ENCODE results near the gene DCC. TPM values are rescaled to one million over a fixed set of nuclear protein-coding genes. Genes with fewer than 3 reads are reported as not detected.

Gene DCC
- total RNA-seq, 2 experiments from 2014 or later: not detected

- Mint-ChIP-seq H3K36me3 (no peaks in the 10 kb centered on the region), H3K27ac (no peak overlapping the region), H3K9me3 (ENCODE audit: low read depth) (peaks cover 3% of the 10 kb centered on the region), H3K27me3 (no peaks in the 10 kb centered on the region), H3K4me3 (no peak overlapping the region), H3K4me1 (no peaks in the 10 kb centered on the region)
- no peak for ATAC-seq
- CTCF ChIA-PET: no interaction called here
- no peak for DNase-seq
These were observed 242.1 kb downstream of the DCC start for GRCh38 chr18:52582061-52582460.

DNA sequence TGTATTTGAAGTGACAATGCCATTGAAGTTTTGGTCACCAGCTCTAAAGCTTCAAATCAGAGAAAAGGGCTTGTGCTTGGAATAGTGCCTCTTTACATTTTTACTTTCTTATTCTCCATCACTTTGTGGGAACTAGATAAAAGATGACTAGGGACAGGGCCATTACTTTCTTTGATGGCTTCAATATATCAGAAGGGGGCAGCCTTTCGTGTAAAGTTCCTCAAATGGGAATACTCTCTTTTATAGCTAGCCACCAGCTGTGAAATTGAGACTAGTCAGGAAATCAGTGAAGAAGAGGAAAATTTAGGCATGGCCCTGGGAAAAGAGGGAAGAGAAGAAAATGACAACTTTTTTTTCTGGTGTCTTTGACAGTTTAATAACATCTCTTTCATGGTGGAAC, 242.5 kb downstream of the DCC start:
- no peaks in the 10 kb centered on the region for H3K27me3 Mint-ChIP-seq
- no peaks in the 10 kb centered on the region for H3K36me3 Mint-ChIP-seq
- ATAC-seq (no peak), DNase-seq (no peak)
- no peak overlapping the region for H3K27ac Mint-ChIP-seq
- H3K4me3 Mint-ChIP-seq: no peak overlapping the region
- no peaks in the 10 kb centered on the region for H3K4me1 Mint-ChIP-seq
- peaks cover 3% of the 10 kb centered on the region for H3K9me3 Mint-ChIP-seq (ENCODE audit: low read depth)
- CTCF ChIA-PET: no interaction called here

DNA sequence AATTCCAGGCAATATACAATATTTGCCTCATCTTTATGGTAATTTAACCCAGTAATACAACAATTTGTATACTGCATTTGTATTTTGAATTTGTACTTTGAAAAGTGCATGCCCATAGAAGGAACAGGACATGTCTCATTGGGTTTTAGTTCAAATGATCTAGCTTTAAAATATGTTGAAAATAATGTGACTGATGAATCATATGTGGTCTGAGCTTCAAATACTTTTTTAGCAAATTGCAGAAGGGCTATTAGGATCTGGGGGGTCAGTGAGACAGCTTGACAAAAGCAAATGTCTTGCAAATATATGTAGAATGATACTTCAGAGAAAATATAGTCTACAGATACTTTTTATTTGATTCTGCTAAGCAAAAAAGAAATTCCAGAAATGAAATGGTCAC, 248.9 kb downstream of the DCC start:
- H3K27me3 Mint-ChIP-seq: no peaks in the 10 kb centered on the region
- no peak for ATAC-seq

DNA sequence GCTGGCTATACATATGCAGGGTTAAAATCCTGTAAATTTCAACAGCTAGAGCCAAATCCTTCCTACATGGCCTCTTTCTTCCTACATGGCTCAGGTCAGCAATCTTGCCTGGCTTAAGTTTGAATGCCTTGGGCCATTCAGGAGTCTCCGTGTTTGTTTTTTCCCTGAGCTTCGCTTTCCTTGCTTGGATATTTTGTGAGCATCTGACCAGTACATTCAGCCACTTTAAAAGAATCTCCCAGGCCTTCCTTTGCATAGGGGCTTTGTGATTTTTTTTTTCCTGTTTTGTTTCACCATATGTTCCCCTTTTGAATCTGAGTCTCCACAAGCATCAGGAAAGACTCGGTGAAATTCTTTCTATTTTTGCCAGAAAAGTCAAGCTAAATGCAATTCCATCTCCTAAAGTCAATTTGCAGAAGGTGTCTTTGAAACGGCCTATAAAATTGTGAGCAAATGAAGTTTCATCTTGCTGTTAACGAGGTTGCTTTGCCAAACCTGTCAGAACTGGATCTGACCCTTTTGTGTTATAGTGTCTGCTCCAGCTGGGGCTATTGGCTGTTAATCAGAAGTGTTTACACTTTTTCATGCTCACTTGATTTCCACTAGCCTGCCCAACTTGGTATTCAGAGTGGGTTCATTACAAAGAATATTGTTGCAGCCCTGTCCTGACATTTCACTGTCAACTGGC, 256.9 kb downstream of the DCC start:
- no peaks in the 10 kb centered on the region for H3K36me3 Mint-ChIP-seq
- H3K4me3 Mint-ChIP-seq: no peak overlapping the region
- CTCF ChIA-PET: interaction anchor here (1.2 kb wide), 1 partner anchor 144 kb away, joined by 3 read pairs; no protein-coding TSS in a partner anchor

More for the DNA sequence above, 248.9 kb downstream of the DCC start:
- H3K4me3 Mint-ChIP-seq: no peak overlapping the region
- no peak for DNase-seq
- CTCF ChIA-PET: no interaction called here
- H3K4me1 Mint-ChIP-seq: no peaks in the 10 kb centered on the region
- H3K27ac Mint-ChIP-seq: no peak overlapping the region
- H3K9me3 Mint-ChIP-seq (ENCODE audit: low read depth): peaks cover 5% of the 10 kb centered on the region
- H3K36me3 Mint-ChIP-seq: no peaks in the 10 kb centered on the region

GRCh38 chr18:52598921-52599320, 258.9 kb downstream of the DCC start:
- Mint-ChIP-seq H3K4me3 (no peak overlapping the region), H3K36me3 (no peaks in the 10 kb centered on the region), H3K27me3 (no peaks in the 10 kb centered on the region), H3K27ac (no peak overlapping the region), H3K9me3 (ENCODE audit: low read depth) (peaks cover 5% of the 10 kb centered on the region), H3K4me1 (no peaks in the 10 kb centered on the region)
- CTCF ChIA-PET: no interaction called here
- ATAC-seq (no peak), DNase-seq (no peak)

More for the DNA sequence above, 256.9 kb downstream of the DCC start:
- DNase-seq (no peak), ATAC-seq (no peak)
- H3K27me3 Mint-ChIP-seq: no peaks in the 10 kb centered on the region
- H3K4me1 Mint-ChIP-seq: no peaks in the 10 kb centered on the region
- no peak overlapping the region for H3K27ac Mint-ChIP-seq
- peaks cover 8% of the 10 kb centered on the region for H3K9me3 Mint-ChIP-seq (ENCODE audit: low read depth)

DNA sequence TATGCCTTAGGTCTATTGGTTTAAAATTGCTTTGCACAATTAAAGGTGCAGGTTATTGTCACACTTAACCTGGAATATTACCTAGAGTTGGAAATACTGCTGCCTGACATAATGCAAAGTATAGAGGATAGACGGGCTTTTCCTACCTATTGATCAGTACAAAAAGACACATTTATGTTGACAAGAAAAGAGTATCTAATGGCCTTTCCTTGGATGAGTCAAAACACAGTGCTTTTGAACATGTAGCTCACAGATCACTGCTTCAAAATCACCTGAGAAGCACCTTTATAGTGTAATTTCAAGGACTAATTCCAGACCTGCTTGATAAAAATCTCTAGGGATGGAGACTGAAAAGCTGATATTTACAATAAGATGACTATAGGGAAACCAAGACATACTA, 262.8 kb downstream of the DCC start:
- CTCF ChIA-PET: no interaction called here
- H3K9me3 Mint-ChIP-seq (ENCODE audit: low read depth): peaks cover 3% of the 10 kb centered on the region
- no peaks in the 10 kb centered on the region for H3K4me1 Mint-ChIP-seq
- no peak overlapping the region for H3K27ac Mint-ChIP-seq
- no peak overlapping the region for H3K4me3 Mint-ChIP-seq
- no peaks in the 10 kb centered on the region for H3K27me3 Mint-ChIP-seq
- H3K36me3 Mint-ChIP-seq: no peaks in the 10 kb centered on the region
- no peak for ATAC-seq
- no peak for DNase-seq

DNA sequence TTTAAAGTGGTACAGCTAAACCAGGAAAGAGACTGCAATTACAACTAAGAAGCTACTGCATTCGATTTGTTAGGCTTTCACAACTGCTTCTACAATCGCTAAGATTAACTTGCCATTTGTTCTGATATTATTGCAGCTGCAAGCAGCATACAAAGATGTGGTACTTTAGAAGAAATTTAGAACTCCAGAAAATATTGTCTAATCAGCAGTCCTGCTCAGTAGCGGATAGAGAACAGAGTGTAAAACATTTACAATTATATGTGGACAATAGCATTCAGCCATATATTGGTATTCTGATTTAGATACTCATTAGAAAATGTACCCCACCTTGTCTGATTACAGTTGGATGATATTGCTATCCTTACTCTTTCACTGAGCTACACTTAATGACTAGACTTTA, 265.3 kb downstream of the DCC start:
- no peaks in the 10 kb centered on the region for H3K4me1 Mint-ChIP-seq
- CTCF ChIA-PET: no interaction called here
- H3K4me3 Mint-ChIP-seq: no peak overlapping the region
- peaks cover 3% of the 10 kb centered on the region for H3K9me3 Mint-ChIP-seq (ENCODE audit: low read depth)
- DNase-seq: no peak
- H3K27ac Mint-ChIP-seq: no peak overlapping the region
- H3K36me3 Mint-ChIP-seq: no peaks in the 10 kb centered on the region
- ATAC-seq: no peak
- no peaks in the 10 kb centered on the region for H3K27me3 Mint-ChIP-seq

DNA sequence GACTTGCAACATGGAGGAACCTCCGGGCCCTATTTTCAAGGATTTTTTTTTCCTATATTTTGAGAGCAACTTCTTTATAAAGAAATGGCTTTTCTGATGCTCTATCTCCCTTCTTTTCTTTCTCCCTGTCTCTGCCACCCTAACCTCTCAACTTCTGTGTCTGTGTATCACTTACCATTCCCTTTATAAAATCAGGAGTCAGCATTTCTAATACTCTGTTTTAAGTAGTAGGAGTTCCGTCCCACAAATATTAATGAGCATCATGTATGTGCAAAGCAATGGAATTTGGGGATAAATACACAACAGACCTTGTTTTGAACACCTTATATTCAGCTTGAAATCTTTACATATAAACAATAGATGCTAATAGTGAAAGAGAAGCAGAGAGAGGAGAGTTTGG, 268.0 kb downstream of the DCC start:
- Mint-ChIP-seq H3K4me1 (no peaks in the 10 kb centered on the region), H3K4me3 (no peak overlapping the region), H3K27me3 (no peaks in the 10 kb centered on the region), H3K27ac (no peak overlapping the region), H3K9me3 (ENCODE audit: low read depth) (peaks cover 5% of the 10 kb centered on the region), H3K36me3 (no peaks in the 10 kb centered on the region)
- DNase-seq: no peak
- ATAC-seq: no peak
- CTCF ChIA-PET: no interaction called here

DNA sequence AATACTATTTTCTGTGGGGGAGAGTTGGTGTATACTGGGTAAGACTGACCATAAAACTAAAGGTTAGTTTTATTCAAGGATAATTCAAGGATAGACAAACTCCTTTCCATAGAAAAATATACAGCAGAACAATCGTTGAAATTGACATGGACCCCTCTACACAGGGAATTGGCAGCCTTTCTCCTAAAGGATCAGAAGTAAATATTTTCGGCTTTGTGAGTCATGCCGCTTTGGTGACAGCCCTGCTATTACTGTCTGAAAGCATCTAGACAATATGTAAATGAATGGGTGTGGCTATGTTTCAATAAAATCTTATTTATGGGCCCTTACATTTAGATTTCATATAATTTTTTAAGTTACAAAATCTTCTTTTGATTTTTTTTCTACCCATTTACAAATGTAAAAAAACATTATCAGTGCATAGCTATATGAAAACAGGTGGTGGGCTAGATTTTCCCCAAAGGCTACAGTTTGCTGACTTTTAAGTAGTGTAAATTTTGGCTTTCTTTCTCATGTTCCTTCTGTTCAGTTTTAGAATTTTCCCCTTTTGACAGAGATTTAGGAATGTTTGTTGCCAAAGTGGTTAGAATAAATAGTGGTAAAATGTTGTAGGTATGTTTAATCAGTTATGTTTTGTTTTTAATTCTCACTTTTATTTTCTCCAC, 270.6 kb downstream of the DCC start:
- H3K27ac Mint-ChIP-seq: no peak overlapping the region
- CTCF ChIA-PET: no interaction called here
- no peaks in the 10 kb centered on the region for H3K36me3 Mint-ChIP-seq
- DNase-seq (no peak), ATAC-seq (no peak)
- H3K27me3 Mint-ChIP-seq: no peaks in the 10 kb centered on the region
- peaks cover 5% of the 10 kb centered on the region for H3K9me3 Mint-ChIP-seq (ENCODE audit: low read depth)
- no peaks in the 10 kb centered on the region for H3K4me1 Mint-ChIP-seq
- no peak overlapping the region for H3K4me3 Mint-ChIP-seq

GRCh38 chr18:52612406-52612805, 272.4 kb downstream of the DCC start:
- H3K27me3 Mint-ChIP-seq: no peaks in the 10 kb centered on the region
- DNase-seq: no peak
- H3K9me3 Mint-ChIP-seq (ENCODE audit: low read depth): peaks cover 5% of the 10 kb centered on the region
- ATAC-seq: no peak
- H3K36me3 Mint-ChIP-seq: no peaks in the 10 kb centered on the region
- H3K4me1 Mint-ChIP-seq: no peaks in the 10 kb centered on the region
- H3K4me3 Mint-ChIP-seq: no peak overlapping the region
- CTCF ChIA-PET: no interaction called here
- H3K27ac Mint-ChIP-seq: no peak overlapping the region

- ATAC-seq (no peak), DNase-seq (no peak)
- Mint-ChIP-seq H3K27ac (no peak overlapping the region), H3K4me3 (no peak overlapping the region), H3K9me3 (ENCODE audit: low read depth) (peaks cover 2% of the 10 kb centered on the region), H3K36me3 (no peaks in the 10 kb centered on the region), H3K4me1 (no peaks in the 10 kb centered on the region), H3K27me3 (no peaks in the 10 kb centered on the region)
- CTCF ChIA-PET: no interaction called here
These were observed 275.3 kb downstream of the DCC start for GRCh38 chr18:52615321-52615720.

GRCh38 chr18:52615943-52616342, 275.9 kb downstream of the DCC start:
- no peaks in the 10 kb centered on the region for H3K4me1 Mint-ChIP-seq

GRCh38 chr18:52617931-52618330, 277.9 kb downstream of the DCC start:
- Mint-ChIP-seq H3K9me3 (ENCODE audit: low read depth) (peaks cover 3% of the 10 kb centered on the region), H3K36me3 (no peaks in the 10 kb centered on the region), H3K27ac (no peak overlapping the region), H3K4me3 (no peak overlapping the region), H3K27me3 (no peaks in the 10 kb centered on the region), H3K4me1 (no peaks in the 10 kb centered on the region)
- ATAC-seq: no peak
- CTCF ChIA-PET: no interaction called here
- DNase-seq: no peak

More at GRCh38 chr18:52615943-52616342, 275.9 kb downstream of the DCC start:
- CTCF ChIA-PET: no interaction called here
- Mint-ChIP-seq H3K9me3 (ENCODE audit: low read depth) (peaks cover 2% of the 10 kb centered on the region), H3K4me3 (no peak overlapping the region), H3K27me3 (no peaks in the 10 kb centered on the region), H3K27ac (no peak overlapping the region), H3K36me3 (no peaks in the 10 kb centered on the region)
- DNase-seq: no peak
- ATAC-seq: no peak

DNA sequence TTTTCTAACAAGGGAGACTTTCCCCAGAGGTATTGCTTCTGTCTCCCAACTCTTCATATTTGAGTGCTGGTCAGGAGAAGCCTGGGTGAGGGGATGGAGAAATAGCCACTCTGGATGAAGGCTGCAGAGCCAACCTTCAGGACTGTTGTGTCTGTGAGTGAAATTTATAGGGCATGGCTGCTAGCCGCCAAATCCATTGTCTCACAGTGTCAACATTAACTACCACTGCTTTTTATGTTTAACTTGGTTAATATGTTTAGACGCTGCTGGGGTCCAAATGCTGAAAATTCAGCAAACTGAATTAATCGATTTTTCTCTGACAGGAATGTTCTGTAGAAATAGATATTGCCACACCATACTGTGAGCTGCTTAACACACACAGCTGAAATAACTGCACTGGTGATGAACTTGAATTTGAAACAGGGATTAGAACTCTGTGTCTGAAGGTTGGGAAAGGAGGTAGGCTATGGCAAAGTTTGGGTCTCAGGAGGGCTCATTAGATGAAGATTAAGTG, 281.0 kb downstream of the DCC start:
- Mint-ChIP-seq H3K27me3 (no peaks in the 10 kb centered on the region), H3K4me3 (no peak overlapping the region), H3K9me3 (ENCODE audit: low read depth) (peaks cover 3% of the 10 kb centered on the region), H3K36me3 (no peaks in the 10 kb centered on the region), H3K27ac (no peak overlapping the region), H3K4me1 (no peaks in the 10 kb centered on the region)
- no peak for ATAC-seq
- no peak for DNase-seq
- CTCF ChIA-PET: no interaction called here

Measured in activated CD8-positive, alpha-beta memory T cell treated with anti-CD3 and anti-CD28 coated beads, Interleukin-2, amount 10 ng/mL, durations not matched to agents 7 days and 5 days (primary cell).